Heart left ventricle (tissue), 13 donors: ENCODE data around the gene SLC15A4.

Source experiments
- CTCF ChIP-seq, 12 donors: fragments of 200-600 bp; sonication (generic) in 4 of 12; IDR thresholded peaks; one replicate each; pipeline versions ENCODE4 v1.5.0 to v1.8.0; 2018 to 2022; ENCODE audit warnings: antibody characterized with exemption in 12 of 12, mild to moderate bottlenecking in 5 of 12
- POLR2A ChIP-seq, 2 donors: fragments of 450-650 bp; IDR thresholded peaks; one replicate each; pipeline ENCODE4 v1.6.1; 2017; ENCODE audit warnings: antibody characterized with exemption in 2 of 2, mild to moderate bottlenecking in 2 of 2, moderate library complexity in 2 of 2
- donor health status: ischemic (EF 13 %, LVEDD 7.1; RV severe dilation, severe dysfunction).
- donor health status: DM: no; HTN: yes; CAD: no.
- donor health status: DM: no; HTN: no; CAD: no.
- donor health status: ischemic (EF 25% LVEDD 6.9; RV normal size, moderate dysfunction).
- donor health status: ischemic (EF 25% LVEDD 5.7; RV mildly dilated, moderate dysfunction).
- donor health status: ischemic (EF 35%, LVEDD 5.7; RV mildly dilated, moderate dysfunction).
- donor health status: nonischemic (EF 11% LVEDD 7.7; RV severe dilation, severe dysfunction).
- donor health status: DM: yes; HTN: yes; CAD: no.
- donor health status: PGD.
- donor health status: ischemic (EF 29% LVEDD 5.4; RV normal size, mild dysfunction).
- donor health status: nonischemic (EF 23%, LVEDD 6.1; RV moderate dilation, normal function).

DNA sequence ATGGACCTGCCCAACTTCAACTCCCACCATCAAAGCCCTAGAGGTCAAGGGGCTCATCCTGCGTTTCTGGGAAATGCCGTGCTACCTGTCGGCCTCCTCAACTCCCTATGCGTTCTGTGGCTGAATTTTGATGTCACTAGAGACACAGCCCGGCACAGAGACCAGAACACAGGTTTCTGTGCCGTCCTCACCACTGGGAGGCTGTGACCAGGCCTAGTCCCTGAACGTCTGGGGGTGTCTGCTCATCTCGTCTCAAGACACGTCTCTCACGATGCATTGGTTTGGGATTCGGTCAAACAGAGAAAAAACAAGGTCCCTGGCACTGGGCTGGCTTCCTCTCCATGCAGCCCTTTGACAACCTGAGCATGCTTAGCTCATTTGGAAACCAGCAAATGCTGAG is 33.5 kb downstream of the SLC15A4 start:
- TF ChIP-seq CTCF (IDR thresholded peaks at IDR 0.05) (no peak), POLR2A (IDR thresholded peaks at IDR 0.05) (no peak)
